ENCODE data around the gene CDC42SE2. TPM values are rescaled to one million over a fixed set of nuclear protein-coding genes. Genes with fewer than 3 reads are reported as not detected.

CDC42SE2 gene
- total RNA-seq, 2 donors from 2014 or later, result 74.2 to 110 TPM

DNA sequence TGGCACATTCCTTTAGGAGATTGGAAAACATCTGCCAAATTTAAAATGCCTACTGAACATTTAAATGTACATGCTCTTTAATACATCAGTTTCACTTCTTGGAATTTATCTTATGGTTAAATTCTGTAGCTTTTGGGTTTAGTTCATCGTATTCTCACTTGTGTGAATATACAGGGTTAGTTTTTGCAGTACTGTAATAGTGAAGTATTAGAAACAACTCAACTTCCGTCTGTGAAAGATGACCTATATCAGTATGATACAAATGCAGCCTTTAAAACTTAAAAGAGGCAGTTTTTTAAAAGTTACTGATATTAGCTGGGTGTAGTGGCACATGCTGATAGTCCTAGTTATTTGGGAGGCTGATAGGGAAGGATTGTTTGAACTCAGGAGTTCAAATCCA lies 57.2 kb downstream of the CDC42SE2 start:
- no peak for DNase-seq
- intact Hi-C loops (cut with DNase I), result no loop called here
- no peak overlapping the region for H3K27ac ChIP-seq
- TF ChIP-seq, protein P1, sequence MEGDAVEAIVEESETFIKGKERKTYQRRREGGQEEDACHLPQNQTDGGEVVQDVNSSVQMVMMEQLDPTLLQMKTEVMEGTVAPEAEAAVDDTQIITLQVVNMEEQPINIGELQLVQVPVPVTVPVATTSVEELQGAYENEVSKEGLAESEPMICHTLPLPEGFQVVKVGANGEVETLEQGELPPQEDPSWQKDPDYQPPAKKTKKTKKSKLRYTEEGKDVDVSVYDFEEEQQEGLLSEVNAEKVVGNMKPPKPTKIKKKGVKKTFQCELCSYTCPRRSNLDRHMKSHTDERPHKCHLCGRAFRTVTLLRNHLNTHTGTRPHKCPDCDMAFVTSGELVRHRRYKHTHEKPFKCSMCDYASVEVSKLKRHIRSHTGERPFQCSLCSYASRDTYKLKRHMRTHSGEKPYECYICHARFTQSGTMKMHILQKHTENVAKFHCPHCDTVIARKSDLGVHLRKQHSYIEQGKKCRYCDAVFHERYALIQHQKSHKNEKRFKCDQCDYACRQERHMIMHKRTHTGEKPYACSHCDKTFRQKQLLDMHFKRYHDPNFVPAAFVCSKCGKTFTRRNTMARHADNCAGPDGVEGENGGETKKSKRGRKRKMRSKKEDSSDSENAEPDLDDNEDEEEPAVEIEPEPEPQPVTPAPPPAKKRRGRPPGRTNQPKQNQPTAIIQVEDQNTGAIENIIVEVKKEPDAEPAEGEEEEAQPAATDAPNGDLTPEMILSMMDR (IDR thresholded peaks at IDR 0.05), result no peak
- no peaks in the 10 kb centered on the region for H3K36me3 ChIP-seq
- H3K9ac ChIP-seq (ENCODE audit: low read depth in 2 of 2, low read length in 2 of 2), result no peak overlapping the region
- no peaks in the 10 kb centered on the region for H3K27me3 ChIP-seq
- no peaks in the 10 kb centered on the region for H3K9me3 ChIP-seq
- H3K4me1 ChIP-seq, result no peaks in the 10 kb centered on the region
- H3K4me3 ChIP-seq, result no peak overlapping the region

DNA sequence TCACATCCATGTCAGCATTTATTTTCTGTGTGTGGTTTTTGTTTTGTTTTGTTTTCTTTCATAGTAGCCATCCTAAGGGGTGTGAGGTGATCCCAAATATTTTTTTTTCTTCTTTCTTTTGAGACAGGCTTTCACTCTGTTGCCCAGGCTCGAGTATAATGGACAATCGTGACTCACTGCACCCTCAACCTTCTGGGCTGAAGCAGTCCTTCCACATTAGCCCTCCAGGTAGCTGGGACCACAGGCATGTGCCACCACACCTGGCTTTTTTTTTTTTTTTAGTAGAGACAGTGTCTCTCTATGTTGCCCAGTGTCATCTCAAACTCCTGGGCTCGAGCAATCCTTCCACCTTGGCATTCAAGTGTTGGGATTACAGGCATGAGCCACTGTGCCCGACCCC lies 59.1 kb downstream of the CDC42SE2 start:
- intact Hi-C loops (cut with DNase I), result no loop called here
- TF ChIP-seq, protein P1 (IDR thresholded peaks at IDR 0.05), result no peak

DNA sequence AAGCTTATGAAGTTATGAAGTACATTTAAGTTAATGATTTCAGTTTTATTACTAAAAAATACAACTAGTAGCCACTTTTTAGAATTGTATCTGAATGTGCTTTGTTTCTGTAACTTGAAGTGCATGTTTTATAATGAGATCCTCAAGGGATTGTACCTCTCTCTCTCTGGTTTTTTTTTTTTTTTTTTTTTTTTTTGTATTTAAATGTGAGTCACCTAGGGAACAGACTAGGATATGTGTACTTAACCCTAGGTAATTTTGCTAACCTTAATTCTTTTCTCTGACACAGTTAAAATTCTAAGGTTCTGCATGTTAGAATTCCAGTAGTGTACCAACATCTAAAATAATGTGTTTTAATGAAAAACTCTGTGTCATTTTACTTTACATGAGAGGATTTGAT lies 59.5 kb downstream of the CDC42SE2 start:
- no peak overlapping the region for H3K9ac ChIP-seq (ENCODE audit: low read depth in 2 of 2, low read length in 2 of 2)
- no peak overlapping the region for H3K27ac ChIP-seq
- no peaks in the 10 kb centered on the region for H3K36me3 ChIP-seq
- DNase-seq, result no peak
- TF ChIP-seq, protein P1 (IDR thresholded peaks at IDR 0.05), result no peak
- H3K4me3 ChIP-seq, result no peak overlapping the region
- H3K9me3 ChIP-seq, result no peaks in the 10 kb centered on the region
- H3K27me3 ChIP-seq, result no peaks in the 10 kb centered on the region
- intact Hi-C loops (cut with DNase I), result no loop called here
- H3K4me1 ChIP-seq, result peaks cover under 1% of the 10 kb centered on the region

More for the DNA sequence above, 59.1 kb downstream of the CDC42SE2 start:
- H3K36me3 ChIP-seq, result no peaks in the 10 kb centered on the region
- H3K4me1 ChIP-seq, result no peaks in the 10 kb centered on the region
- no peaks in the 10 kb centered on the region for H3K27me3 ChIP-seq
- no peak overlapping the region for H3K4me3 ChIP-seq
- no peak overlapping the region for H3K9ac ChIP-seq (ENCODE audit: low read depth in 2 of 2, low read length in 2 of 2)
- no peak overlapping the region for H3K27ac ChIP-seq
- DNase-seq, result no peak
- no peaks in the 10 kb centered on the region for H3K9me3 ChIP-seq

DNA sequence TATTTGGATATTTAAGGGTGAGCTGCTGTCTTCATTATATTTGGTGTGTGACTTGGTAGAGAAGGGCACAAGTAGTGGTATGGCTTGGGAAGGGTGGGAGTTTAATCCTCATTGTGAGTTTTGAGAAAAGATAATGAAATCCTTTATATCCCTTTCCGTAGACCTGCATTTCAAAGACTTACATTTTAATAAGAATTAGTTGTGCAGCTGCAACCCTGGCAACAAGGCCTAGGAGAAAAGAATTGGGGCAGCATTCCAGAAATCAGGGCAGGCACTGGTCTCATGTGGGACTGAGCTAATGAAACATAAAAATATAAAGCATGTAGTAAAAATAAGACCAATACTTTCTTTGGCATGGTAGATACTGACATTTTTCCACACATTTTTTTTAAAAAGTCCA lies 60.5 kb downstream of the CDC42SE2 start:
- Histone ChIP-seq H3K4me1 (peaks cover 7% of the 10 kb centered on the region), H3K36me3 (no peaks in the 10 kb centered on the region), H3K4me3 (no peak overlapping the region), H3K9ac (ENCODE audit: low read depth in 2 of 2, low read length in 2 of 2) (no peak overlapping the region), H3K27me3 (no peaks in the 10 kb centered on the region), H3K27ac (no peak overlapping the region), H3K9me3 (no peaks in the 10 kb centered on the region)
- TF ChIP-seq, protein P1 (IDR thresholded peaks at IDR 0.05), result no peak
- DNase-seq, result no peak
- intact Hi-C loops (cut with DNase I), result no loop called here

DNA sequence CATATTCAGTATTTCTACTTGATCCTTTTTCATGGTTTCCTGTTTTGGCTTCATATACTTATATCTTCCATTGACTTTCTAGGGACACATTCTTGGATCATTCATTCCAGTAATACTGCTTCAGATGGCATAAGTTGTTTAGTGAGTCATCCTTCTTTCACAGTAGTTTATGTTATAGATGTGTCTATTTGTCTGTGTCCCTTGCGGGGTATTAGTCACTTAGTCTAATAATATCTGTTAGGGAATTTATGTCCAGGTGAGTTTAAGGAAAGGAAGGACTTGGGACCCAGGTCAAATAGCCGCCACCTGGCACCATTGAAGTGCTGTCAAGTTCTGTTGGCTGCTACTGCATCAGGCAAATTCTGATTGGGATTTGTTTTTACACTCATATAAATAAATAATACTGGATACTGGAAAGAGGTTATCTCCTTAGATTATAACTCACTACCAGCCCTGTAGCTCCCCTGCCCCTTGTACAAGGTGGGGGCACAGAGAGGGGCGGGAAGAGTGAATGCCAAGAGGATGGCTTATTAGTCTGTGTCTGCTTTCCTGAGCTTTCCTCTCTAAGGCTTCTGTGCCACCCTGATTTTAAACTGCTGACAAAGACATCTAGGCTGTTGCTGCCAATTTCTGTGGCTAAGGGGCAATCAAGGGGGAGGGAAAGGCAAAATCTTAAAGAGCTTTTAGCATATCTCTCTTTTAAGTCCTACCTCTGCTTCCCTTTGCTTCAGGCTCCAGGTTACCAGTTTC lies 64.9 kb downstream of the CDC42SE2 start:
- TF ChIP-seq, protein P1 (IDR thresholded peaks at IDR 0.05), result no peak
- DNase-seq, result no peak
- no peaks in the 10 kb centered on the region for H3K9me3 ChIP-seq

More for the DNA sequence above, 64.9 kb downstream of the CDC42SE2 start:
- H3K27me3 ChIP-seq, result no peaks in the 10 kb centered on the region
- intact Hi-C loops (cut with DNase I), result no loop called here
- no peak overlapping the region for H3K9ac ChIP-seq (ENCODE audit: low read depth in 2 of 2, low read length in 2 of 2)
- peak overlapping the region; percentile 18 for H3K27ac ChIP-seq
- H3K4me1 ChIP-seq, result peaks cover 7% of the 10 kb centered on the region
- no peak overlapping the region for H3K4me3 ChIP-seq
- H3K36me3 ChIP-seq, result no peaks in the 10 kb centered on the region
